ENCODE measurements around the gene SMURF2.

- TF ChIP-seq, protein P1, sequence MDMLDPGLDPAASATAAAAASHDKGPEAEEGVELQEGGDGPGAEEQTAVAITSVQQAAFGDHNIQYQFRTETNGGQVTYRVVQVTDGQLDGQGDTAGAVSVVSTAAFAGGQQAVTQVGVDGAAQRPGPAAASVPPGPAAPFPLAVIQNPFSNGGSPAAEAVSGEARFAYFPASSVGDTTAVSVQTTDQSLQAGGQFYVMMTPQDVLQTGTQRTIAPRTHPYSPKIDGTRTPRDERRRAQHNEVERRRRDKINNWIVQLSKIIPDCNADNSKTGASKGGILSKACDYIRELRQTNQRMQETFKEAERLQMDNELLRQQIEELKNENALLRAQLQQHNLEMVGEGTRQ (CRISPR knock-in tag; IDR thresholded peaks at IDR 0.05), result no peak
- TF ChIP-seq CDX4 (CRISPR knock-in tag; IDR thresholded peaks at IDR 0.05; ENCODE audit: borderline replicate concordance), result no peak
- TF ChIP-seq, protein P2, sequence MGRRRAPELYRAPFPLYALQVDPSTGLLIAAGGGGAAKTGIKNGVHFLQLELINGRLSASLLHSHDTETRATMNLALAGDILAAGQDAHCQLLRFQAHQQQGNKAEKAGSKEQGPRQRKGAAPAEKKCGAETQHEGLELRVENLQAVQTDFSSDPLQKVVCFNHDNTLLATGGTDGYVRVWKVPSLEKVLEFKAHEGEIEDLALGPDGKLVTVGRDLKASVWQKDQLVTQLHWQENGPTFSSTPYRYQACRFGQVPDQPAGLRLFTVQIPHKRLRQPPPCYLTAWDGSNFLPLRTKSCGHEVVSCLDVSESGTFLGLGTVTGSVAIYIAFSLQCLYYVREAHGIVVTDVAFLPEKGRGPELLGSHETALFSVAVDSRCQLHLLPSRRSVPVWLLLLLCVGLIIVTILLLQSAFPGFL (CRISPR knock-in tag; IDR thresholded peaks at IDR 0.05; ENCODE audit: borderline replicate concordance), result no peak
- no peak for TF ChIP-seq NFYB (CRISPR knock-in tag; conservative IDR thresholded peaks at IDR 0.05; ENCODE audit: low read depth)
- TF ChIP-seq CTCF (IDR thresholded peaks at IDR 0.05), result no peak
- TF ChIP-seq, protein P3, sequence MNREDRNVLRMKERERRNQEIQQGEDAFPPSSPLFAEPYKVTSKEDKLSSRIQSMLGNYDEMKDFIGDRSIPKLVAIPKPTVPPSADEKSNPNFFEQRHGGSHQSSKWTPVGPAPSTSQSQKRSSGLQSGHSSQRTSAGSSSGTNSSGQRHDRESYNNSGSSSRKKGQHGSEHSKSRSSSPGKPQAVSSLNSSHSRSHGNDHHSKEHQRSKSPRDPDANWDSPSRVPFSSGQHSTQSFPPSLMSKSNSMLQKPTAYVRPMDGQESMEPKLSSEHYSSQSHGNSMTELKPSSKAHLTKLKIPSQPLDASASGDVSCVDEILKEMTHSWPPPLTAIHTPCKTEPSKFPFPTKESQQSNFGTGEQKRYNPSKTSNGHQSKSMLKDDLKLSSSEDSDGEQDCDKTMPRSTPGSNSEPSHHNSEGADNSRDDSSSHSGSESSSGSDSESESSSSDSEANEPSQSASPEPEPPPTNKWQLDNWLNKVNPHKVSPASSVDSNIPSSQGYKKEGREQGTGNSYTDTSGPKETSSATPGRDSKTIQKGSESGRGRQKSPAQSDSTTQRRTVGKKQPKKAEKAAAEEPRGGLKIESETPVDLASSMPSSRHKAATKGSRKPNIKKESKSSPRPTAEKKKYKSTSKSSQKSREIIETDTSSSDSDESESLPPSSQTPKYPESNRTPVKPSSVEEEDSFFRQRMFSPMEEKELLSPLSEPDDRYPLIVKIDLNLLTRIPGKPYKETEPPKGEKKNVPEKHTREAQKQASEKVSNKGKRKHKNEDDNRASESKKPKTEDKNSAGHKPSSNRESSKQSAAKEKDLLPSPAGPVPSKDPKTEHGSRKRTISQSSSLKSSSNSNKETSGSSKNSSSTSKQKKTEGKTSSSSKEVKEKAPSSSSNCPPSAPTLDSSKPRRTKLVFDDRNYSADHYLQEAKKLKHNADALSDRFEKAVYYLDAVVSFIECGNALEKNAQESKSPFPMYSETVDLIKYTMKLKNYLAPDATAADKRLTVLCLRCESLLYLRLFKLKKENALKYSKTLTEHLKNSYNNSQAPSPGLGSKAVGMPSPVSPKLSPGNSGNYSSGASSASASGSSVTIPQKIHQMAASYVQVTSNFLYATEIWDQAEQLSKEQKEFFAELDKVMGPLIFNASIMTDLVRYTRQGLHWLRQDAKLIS (CRISPR knock-in tag; IDR thresholded peaks at IDR 0.05; ENCODE audit: borderline replicate concordance), result no peak
- TF ChIP-seq JUN (CRISPR knock-in tag; IDR thresholded peaks at IDR 0.05), result no peak
- TF ChIP-seq MAX (CRISPR knock-in tag; IDR thresholded peaks at IDR 0.05), result no peak
- TF ChIP-seq MYBL2 (CRISPR knock-in tag; IDR thresholded peaks at IDR 0.05), result no peak
- no peak for TF ChIP-seq FOXK1 (CRISPR knock-in tag; IDR thresholded peaks at IDR 0.05)
- TF ChIP-seq, protein P4, sequence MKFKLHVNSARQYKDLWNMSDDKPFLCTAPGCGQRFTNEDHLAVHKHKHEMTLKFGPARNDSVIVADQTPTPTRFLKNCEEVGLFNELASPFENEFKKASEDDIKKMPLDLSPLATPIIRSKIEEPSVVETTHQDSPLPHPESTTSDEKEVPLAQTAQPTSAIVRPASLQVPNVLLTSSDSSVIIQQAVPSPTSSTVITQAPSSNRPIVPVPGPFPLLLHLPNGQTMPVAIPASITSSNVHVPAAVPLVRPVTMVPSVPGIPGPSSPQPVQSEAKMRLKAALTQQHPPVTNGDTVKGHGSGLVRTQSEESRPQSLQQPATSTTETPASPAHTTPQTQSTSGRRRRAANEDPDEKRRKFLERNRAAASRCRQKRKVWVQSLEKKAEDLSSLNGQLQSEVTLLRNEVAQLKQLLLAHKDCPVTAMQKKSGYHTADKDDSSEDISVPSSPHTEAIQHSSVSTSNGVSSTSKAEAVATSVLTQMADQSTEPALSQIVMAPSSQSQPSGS (CRISPR knock-in tag; IDR thresholded peaks at IDR 0.05; ENCODE audit: borderline replicate concordance, low read depth), result no peak
Observed at GRCh38 chr17:64555281-64555680, 106.8 kb downstream of the SMURF2 start.

All from WTC11 (cell line).